GM19035 (cell line): ENCODE data around the gene MIB2.

Experiments used
- ATAC-seq: cut with Tn5 transposase; IDR thresholded peaks from one replicate; pipeline ENCODE4 v1.9.1; 2021; ENCODE audit not compliant: unreplicated experiment

Gene MIB2

GRCh38 chr1:1614204-1614953, 921 bp upstream of the MIB2 start:
- no peak for ATAC-seq

- ATAC-seq, result no peak
These were observed 395 bp upstream of the MIB2 start for GRCh38 chr1:1614954-1615255.

GRCh38 chr1:1616045-1616790, 918 bp downstream of the MIB2 start:
- peak; percentile 30 for ATAC-seq

- ATAC-seq, result no peak
These were observed 1.5 kb downstream of the MIB2 start for GRCh38 chr1:1616838-1617237.

GRCh38 chr1:1617516-1617915, 2.2 kb downstream of the MIB2 start:
- no peak for ATAC-seq

- no peak for ATAC-seq
These were observed 2.6 kb downstream of the MIB2 start for GRCh38 chr1:1617925-1618324.

- no peak for ATAC-seq
These were observed 3.2 kb downstream of the MIB2 start for GRCh38 chr1:1618396-1619068.

GRCh38 chr1:1619917-1620361, 4.6 kb downstream of the MIB2 start:
- no peak for ATAC-seq

- ATAC-seq, result no peak
These were observed 5.3 kb downstream of the MIB2 start for GRCh38 chr1:1620433-1621139.

GRCh38 chr1:1621173-1622009, 6.1 kb downstream of the MIB2 start:
- no peak for ATAC-seq

GRCh38 chr1:1622010-1622787, 6.9 kb downstream of the MIB2 start:
- no peak for ATAC-seq

- ATAC-seq, result no peak
These were observed 7.4 kb downstream of the MIB2 start for GRCh38 chr1:1622788-1623094.

- ATAC-seq, result no peak
These were observed 7.9 kb downstream of the MIB2 start for GRCh38 chr1:1623181-1623630.

GRCh38 chr1:1623631-1624442, 8.5 kb downstream of the MIB2 start:
- ATAC-seq, result no peak

- ATAC-seq, result no peak
These were observed 9.4 kb downstream of the MIB2 start for GRCh38 chr1:1624443-1625403.

- ATAC-seq, result no peak
These were observed 10.1 kb downstream of the MIB2 start for GRCh38 chr1:1625404-1625775.

- ATAC-seq, result no peak
These were observed 10.5 kb downstream of the MIB2 start for GRCh38 chr1:1625824-1626206.
